HUDEP-2 (cell line): ENCODE results near the gene VEGFA.
"Not testable (repeated sequence)": the region's sequence is repeated elsewhere in the genome, so short reads cannot be mapped to it uniquely, and the experiment has no call there.

Source experiments
- DNase-seq, 76 experiments: peaks; one replicate each; lab custom pipeline; 2025; ENCODE audit not compliant: unreplicated experiment in 76 of 76; lab: John Stamatoyannopoulos, UW

Gene VEGFA

GRCh38 chr6:43814111-43814510 lies 44.1 kb downstream of the VEGFA start:
- DNase-seq, result no peak

DNA sequence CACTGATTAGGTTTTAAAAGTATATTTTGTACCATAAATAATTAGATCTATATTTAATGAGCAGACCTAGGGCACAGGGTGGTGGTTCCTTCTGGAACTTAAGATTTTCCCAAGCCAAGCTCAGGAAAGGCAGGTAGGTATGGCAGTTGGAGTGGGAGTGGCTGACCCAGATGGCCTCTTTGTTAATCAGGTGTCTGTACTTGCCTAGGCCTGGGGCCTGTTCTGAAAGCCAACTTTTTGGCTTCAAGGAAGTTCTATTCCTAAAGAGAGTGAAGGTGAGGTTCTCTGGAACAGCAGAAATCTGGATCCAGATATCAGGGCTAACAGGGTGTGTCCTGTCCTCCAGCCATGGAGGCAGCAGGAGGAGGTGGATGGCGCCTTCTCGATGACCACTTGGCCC lies 44.9 kb downstream of the VEGFA start:
- no peak for DNase-seq

DNA sequence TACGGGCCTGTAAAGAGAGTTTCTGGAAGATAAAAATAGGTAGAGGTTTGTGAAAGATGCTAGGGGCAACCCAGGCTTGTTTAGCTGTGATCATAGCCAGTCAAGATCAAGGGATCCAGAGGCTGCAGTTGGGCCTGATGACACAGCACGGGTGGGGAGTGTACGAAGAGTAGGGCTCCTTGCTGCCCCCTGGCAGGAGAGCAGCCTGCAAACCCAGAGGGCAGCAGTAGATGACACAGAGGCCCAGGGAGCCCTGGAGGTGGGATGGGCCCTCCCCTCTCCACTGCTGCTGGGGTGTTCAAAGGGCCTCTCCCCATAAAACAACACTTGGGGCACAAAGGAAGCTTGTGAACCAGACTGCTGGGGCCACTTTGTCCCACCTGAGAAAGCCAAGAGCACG lies 47.2 kb downstream of the VEGFA start:
- DNase-seq, result peak in 68 of 76 experiments; percentile 21 to 81 (median 66)

GRCh38 chr6:43818973-43819372 lies 49.0 kb downstream of the VEGFA start:
- not testable (repeated sequence) for DNase-seq

DNA sequence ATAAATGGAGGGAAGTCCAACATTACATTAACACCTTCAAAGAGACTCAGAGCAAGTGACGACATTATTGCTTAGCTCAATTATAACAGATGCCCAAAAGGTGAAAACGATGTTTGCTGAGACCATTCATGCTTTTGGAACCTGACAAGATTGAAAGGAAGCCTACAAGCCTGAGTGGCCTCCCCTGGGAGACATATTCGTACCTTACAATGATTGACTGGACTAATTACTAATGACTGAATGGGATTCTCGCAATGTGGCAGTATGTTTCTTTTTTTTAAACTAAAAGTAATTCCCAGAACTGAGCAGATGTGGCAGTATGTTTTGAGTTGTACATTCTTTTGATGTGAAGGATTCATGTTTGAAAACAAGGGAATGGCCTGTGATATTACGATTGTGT lies 49.9 kb downstream of the VEGFA start:
- DNase-seq, result no peak

DNA sequence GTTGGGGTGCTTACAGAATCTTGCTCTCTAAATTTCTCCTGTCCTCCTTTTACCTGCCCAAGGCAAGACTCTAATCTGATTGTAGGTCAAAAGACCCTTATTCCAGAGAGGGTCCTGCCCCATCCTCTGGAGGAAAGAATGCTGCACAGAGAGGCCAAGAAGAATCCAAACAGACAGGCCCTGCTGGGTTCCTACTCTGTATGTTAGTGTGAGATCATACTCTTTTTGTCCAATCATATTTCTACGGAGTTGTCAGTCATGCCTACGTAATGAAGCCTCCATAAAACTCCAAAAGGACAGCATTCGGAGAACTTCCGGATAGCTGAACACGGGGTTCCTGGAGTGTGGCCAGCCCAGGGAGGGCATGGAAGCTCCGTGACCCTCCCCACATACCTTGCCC lies 50.5 kb downstream of the VEGFA start:
- DNase-seq, result no peak

DNA sequence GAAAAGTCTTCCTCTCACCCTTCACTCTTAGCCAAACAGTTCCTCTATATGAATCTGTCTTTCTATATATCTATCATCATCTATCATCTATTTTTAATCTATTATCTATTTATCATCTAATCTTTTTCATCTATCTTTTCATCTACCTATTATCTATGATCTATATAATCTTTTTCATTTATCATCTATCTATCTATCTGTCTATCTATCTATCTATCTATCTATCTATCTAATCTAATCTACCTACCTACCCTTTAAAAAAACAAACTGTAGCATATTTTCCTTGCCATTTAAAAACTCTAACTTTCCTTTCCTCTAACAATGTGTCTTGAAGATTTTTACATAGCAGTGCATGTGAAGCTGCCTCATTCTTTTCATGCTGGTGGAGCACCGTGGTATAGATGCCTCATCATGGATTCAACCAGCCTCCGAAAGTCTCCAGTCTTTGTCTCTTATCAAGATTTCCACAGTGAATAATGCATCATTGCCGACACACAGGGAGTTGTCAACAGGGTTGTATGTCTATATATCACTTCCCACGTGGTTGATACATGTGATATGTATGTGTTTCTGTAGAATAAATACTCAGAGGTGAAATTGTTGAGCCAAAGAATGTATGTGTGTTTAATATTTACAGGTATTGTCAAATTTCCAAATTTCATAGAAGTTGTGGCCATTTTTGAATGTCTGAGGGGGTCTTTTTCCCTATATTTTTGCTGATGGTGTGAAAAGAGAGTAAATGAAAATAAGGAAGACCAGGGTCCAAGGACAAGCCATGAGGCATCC lies 51.3 kb downstream of the VEGFA start:
- no peak for DNase-seq

GRCh38 chr6:43823390-43823789 lies 53.4 kb downstream of the VEGFA start:
- no peak for DNase-seq

DNA sequence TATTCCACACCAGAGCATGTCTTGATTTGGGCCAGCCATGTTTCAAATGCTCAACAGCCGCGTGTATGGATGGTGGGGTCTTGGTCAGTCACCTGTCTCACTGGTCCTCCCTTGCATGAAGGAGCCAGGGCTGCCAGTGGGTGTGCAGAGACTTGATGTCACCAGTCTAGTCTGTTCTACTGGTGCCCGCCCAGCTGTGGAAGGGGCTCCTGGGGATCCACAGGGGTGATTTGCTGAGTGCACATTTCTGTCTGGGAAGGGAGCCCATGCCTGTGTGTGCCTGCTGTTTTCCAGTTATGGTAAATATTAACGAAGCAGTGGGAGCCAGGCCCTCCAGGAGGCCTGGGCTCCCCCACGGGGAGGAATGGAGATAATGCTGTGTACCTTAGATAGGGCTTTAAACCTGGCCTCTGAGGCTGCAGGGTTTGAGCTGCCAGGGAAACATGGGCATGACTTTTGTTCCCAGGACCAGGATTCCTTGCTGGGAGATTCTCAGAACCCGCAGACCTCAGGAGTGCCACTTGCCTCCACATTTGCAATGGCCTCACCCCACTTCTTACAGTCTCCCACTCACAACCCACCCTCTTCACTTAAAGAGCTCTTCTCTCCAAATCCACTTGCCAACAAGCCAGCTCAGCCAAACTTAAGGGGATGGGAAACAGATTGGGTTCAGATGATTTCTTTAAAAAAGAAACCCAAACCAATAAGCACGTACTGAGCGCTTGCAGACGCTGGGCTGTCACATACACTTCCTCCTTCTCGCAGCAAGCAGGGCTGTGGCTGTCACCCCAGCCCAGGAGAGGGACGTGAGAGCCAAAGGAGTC lies 54.1 kb downstream of the VEGFA start:
- no peak for DNase-seq

GRCh38 chr6:43824703-43825064 lies 54.7 kb downstream of the VEGFA start:
- no peak for DNase-seq

- no peak for DNase-seq
Observed at GRCh38 chr6:43825187-43826115, 55.4 kb downstream of the VEGFA start.

- no peak for DNase-seq
Observed at GRCh38 chr6:43826730-43827129, 56.7 kb downstream of the VEGFA start.

DNA sequence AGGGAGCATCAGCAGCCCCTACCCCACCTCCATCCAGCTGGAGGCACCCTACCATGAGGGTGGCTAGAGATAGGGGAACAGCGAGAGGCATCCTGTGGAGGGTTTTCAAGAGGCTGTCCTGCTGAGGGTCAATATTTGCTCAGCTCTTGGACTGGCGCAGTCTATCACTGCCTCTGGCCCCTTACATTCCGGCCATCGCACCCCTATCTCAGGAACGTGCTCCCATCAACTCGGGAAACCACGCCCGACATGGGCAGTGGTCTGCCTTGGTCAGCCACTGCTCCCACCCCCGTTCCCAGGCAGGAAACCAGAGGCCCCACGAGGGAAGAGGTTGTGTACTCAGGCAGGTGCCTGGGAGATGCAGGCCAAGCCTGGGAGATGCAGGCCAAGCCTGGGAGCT lies 57.9 kb downstream of the VEGFA start:
- DNase-seq, result no peak

DNA sequence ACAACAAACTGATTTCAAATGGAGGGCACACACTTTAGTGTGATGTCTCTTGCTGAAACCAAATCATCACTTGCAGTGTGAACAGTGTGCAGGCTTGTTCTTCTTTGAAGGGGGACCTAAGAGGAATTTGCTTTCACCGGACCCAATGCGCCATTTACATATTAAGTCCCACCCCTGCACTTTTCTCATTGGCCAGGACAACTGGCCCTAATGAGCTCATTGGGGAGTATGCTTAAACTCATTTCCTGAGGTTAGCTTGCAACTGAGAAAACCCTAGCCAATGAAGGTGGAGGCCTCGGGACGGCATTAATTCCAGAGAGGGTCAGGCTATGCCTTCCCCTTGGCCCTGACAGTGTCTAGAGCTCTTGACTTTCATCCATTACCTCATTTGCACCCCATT lies 58.7 kb downstream of the VEGFA start:
- no peak for DNase-seq

DNA sequence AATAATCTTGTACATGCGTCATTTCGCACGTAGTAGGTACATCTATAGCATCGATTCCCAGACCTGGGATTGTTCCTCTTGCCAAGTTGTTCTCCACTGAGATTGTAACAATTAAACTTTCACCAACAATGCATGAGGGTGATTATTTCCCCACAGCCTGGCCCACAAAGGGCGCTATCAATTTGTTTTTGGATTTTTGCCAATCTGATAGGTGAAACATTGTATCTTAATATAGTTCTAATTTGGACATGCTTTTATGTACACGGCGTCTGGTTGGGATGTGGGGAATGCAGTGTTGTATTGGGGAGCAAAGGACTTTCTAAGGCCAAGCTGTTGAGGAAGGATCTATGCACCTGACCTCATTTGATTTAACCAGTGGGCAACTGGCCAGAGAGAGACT lies 59.5 kb downstream of the VEGFA start:
- DNase-seq, result peak in 1 of 76 experiments; percentile 32

DNA sequence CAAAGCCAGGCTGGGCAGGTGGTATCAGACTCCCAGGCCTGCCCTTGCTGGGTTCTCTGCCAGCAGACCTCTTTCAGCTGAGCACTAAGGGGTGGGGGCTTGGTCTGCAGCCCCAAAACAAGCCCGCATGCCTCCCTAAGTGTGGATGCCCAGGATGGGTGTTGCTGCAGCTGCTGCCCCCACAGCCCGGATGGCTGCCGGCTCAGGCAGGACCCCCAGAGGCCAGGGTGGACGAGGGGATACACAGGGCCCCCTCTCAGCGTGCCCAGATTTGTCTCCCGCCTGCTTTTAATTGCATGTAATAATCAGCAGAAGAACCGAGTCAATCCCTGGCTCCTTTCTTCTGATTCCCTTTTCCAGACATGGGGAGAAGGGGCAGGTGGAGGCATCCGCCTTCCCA lies 60.8 kb downstream of the VEGFA start:
- no peak for DNase-seq

- no peak for DNase-seq
Observed at GRCh38 chr6:43831191-43831590, 61.2 kb downstream of the VEGFA start.

- no peak for DNase-seq
Observed at GRCh38 chr6:43833223-43833995, 63.4 kb downstream of the VEGFA start.

GRCh38 chr6:43833996-43834390 lies 64.0 kb downstream of the VEGFA start:
- no peak for DNase-seq

DNA sequence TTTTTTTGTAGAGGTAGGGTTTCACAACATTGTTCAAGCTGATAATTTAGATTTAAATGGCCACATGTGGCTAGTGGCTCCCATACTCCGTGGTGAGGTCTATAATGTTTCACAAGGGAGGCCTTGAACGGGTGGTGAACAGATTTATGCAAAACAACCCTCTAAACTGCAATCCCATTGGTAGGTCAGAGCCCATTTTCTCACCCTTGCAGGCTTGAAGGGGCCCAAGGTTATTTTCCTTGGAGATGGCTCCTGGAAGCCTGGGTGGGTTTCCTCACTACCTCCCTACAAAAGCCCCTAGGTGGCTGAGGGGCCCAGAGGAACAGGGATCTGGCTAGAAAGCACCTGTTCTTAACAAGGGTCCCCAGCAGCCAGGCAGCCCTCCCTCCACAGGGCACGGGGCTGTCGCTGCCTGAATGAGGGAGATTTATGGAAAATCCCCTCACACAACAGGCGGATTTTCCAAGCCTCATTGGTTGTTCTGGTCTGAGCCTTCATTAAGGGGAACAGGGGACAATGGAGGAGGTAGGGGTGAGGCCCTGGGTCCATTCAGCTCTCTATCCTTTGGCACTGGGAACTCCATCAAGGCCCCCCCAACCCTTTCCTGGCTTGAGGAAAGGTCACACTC lies 64.6 kb downstream of the VEGFA start:
- DNase-seq, result no peak
